Activated CD8-positive, alpha-beta memory T cell treated with anti-CD3 and anti-CD28 coated beads for 4 hours (primary cell): ENCODE data around the gene SLC25A45.

Experiments
- DNase-seq, 2 donors: peaks; one replicate each; pipeline ENCODE4 v3.0.0-alpha.2; 2020; ENCODE audit warnings: low read depth in 2 of 2

SLC25A45 gene

DNA sequence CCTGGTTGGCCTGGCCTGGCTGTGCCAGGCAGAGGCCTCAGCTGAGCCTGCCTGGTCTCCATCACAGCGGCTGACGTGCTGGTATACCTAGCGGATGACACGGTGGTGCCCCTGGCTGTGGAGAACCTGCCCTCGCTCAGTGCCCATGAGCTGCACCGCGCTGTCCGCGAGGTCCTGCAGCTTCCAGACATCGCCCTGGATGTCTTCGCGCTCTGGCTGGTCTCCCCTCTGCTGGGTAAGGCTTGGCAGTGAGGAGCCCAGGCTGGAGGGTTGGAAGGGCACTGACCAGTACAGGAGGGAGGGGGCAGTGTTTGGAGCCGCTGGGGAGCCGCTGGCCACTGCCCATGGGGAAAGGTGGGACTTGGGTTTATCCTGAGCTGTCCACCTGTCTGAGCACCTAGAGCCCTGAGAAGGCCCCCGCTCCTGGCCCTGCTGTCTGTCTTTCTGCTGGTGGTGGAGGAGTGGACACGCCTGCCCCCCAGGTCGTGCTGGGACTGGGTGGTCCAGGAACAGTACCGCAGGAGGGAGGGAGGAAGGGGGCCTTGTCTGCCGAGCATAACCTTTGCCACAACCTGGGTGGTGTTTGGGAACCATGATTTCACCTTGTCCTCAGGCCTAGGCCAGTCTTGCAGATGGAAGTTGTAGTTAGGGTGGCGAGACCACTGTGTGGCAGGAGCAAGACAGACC lies 7.0 kb upstream of the SLC25A45 start:
- DNase-seq: no peak

DNA sequence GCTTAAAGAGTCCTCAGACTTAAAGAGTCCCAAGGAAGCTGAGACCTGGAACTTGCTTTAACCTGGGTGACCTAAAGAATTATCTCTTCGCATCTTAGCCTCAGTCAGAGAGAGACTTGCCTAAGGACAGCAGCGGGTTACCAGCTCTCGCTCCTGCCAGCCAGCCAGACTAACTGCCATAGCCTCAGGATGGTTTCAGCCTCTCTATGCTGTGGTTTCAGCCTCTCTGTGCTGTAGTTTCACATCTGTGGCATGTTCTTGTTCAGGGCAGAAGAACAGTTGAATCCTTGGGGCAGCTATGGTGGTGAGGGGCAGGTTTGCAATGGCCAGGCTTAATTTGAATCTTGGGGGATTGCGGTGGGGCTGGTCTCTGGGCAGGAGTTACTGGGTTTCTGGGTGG lies 6.3 kb upstream of the SLC25A45 start:
- DNase-seq: no peak

- DNase-seq: peak; percentile 76 to 79
These were observed 4.1 kb upstream of the SLC25A45 start, which contains the start of gene FRMD8 for GRCh38 chr11:65386307-65387140. TSS of gene FRMD8 (plus strand) at chr11:65386637. CDS start at chr11:65387037, 400 bp downstream.

DNA sequence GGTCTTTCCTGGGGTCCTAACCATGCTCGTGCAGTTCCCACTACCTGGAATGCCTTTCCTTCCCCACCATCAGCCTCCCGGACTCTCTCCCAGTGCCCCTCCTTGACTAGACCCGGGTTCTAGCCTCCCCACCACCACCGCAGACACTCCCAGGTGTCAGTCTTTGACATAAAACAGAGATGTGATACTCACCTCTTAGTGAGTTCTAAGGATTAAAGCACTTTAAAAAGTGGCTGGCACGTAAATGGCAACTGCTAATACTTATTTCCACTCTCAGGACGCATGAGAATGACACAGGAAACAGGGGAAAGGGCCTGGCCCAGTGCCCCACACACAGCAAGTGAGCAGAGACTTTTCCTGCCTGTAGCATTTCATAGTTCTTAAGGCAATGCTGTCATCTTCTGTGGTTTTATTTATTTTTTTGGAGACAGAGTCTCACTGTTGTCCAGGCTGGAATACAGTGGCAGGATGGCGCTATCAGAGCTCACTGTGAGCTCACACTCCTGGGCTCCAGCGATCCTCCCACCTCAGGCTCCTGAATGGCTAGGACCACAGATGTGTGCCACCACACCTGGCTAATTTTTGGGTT lies 1.9 kb upstream of the SLC25A45 start:
- no peak for DNase-seq

DNA sequence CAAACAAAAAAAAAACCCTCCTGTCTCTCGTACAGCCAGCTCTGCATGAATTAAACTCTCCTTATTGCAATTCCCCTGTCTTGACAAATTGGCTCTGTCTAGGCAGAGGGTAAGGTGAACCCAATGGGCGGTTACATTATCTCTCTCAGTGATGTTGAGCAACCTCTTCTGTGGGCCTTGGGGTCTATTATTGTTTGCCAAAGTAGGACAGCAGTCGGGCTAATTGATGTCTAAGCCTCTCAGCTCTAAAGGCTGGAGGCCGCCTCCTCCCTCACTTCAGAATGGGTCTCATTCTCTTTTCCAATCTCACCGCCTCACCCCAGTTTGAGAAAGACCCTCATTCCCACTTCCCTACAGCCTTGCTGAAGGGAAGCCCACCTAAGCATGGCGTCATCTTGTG lies 1.3 kb upstream of the SLC25A45 start:
- DNase-seq: no peak

DNA sequence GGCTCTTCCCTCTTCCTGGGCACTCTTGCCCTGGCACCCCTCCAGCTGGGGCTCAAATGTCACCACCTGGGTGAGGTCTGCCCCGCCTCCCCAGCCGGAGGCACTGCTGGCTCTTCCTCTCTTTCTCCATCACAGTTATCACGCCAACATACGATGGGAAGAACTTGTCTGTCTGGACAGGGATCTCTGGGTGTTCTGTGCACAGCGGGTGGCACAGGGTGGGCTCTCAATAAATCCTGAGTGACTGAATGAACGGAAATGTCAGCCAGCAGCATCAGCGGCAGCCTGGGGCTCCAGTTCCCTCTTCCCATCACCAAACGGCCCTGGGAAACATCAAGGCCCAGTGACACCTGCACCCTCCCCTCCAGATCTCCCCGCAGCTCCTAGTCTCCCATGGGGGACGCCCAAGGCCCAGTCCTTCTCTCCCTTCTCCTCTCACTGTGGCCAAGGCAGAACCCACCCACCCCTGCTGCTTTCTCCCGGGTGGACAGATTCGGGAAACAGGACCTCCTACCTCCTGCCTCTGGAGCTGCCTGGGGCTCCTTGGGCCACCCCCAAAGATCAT lies 440 bp upstream of the SLC25A45 start:
- no peak for DNase-seq

DNA sequence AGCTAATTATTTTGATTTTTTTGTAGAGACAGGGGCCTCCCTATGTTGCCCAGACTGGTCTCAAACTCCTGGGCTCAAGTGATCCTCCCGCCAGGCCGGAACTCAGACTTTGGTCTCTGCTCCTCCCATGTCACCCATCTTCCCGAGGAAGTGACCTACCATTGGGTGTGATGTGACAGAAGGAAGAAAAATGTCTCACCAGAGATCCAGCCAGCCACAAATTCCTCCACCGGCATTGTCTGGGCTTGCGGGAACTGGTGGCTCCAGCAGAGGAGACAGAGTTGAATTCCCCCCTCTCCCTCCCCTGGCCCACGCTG lies 772 bp downstream of the SLC25A45 start:
- DNase-seq: no peak

DNA sequence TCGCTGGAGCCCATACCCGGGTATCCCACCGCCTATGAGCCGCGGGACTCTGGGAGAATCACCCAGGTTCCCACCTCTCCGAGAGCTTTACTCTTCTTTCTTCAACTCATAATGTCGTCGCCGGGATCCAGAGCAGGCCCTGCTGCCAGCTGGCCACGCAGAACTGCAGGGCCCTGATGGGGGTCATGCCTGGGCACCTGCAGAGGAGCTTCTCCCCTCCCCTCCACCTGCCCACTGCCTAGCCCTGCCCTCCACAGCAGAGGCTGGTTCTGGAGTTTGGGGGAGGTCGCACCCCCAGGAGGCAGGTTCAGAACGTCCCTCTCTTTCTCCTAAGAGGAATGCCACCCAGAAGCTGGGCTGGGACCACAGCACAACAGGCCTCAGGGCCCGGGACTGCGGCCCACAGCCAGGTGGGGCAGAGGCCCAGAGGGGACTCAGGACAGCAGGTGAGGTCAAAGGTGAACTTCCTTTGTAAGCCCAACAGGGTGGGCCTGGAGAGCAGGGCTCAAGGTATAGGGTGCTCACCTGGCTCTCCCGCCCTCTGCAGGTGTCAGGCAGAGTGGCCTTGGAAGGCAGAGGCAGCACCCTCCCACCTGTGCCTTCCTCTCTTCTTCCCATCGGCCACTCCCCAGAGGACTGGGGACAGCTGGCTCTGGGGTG lies 1.9 kb downstream of the SLC25A45 start:
- no peak for DNase-seq

GRCh38 chr11:65379698-65380459 lies 2.6 kb downstream of the SLC25A45 start:
- DNase-seq: no peak

DNA sequence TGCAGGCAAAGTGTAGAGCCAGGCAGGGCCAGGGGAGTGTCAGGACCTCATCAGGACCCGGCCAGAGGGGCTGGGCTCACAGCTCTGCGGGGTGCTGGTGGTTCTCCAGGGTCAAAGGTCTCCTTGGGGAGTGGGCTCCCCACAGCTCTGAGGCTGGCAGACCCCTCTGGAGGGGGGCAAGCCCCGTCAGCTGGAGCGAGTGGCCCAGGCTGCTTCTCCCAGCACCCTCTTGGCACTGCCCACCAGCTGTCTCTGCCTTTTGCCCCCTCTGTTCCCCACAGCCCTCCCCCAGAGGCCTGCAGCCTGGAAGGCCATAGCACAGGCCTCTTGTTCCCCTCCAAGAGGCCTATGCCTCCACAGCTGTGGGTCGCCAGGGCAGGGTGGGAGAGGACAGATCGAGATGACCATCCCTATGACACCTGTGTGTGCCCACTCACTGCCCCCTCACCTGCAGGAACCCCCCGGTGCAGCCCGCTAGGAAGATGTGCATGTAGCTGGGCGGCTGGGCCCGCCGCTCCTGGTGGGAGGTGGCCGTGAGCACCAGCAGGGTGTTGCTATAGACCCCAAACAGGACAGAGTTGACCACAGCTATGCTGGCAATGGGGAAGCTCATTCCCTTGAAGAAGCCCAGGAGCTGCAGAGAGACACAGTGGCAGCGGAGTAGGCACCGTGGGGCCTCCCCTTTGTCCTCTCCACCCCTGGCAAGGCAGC lies 3.4 kb downstream of the SLC25A45 start:
- DNase-seq: no peak

- no peak for DNase-seq
These were observed 4.1 kb downstream of the SLC25A45 start for GRCh38 chr11:65378208-65378927.

DNA sequence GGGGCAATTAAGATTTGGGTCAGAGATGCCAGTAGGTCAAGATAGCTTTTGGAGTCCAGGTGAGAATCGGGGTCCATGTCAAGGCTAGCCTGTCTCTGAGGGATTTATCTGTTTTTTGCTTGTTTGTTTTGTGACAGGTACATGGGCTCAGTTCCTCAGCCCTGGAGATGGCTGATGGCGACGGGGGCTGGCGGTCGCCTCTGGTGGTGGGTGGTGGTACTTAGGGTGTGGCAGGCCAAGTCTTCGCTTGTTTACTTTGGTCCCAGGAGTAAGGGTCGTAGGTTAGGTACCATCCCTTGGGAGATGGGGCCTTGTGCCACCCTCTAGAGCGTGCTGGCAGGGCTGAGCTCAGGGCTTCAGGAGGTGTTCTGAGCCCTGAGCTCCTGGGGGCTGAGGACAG lies 4.7 kb downstream of the SLC25A45 start:
- DNase-seq: no peak

GRCh38 chr11:65377036-65377435 lies 5.4 kb downstream of the SLC25A45 start:
- DNase-seq: no peak

DNA sequence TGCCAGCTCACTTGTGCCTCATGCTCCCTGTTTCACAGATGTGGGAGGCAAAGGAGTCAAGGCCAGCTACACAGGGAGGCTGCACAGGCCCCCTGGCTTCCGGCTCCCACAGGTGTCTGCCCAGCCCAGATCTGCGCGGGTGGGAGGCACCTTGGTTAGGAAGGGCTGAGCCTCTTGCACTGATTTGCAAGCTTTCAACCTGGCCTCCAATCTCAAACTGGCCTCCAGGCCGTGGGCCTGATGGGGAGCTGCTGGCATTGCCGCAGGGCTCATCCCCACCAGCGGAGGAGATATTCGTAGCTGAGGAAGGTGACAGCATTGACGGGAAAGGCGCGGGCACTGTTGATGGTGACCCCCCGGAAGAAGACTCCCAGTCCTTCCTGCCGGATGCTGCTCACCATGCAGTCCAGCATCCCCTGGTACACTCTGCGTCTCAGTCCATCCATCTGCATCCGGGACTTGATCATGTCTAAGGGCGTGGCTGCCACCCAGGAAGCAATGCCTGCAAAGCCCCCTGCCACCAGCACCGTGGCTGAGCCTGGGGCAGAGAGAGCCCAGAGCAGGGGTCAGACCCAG lies 6.2 kb downstream of the SLC25A45 start:
- no peak for DNase-seq

GRCh38 chr11:65375012-65375411 lies 7.4 kb downstream of the SLC25A45 start:
- DNase-seq: no peak

DNA sequence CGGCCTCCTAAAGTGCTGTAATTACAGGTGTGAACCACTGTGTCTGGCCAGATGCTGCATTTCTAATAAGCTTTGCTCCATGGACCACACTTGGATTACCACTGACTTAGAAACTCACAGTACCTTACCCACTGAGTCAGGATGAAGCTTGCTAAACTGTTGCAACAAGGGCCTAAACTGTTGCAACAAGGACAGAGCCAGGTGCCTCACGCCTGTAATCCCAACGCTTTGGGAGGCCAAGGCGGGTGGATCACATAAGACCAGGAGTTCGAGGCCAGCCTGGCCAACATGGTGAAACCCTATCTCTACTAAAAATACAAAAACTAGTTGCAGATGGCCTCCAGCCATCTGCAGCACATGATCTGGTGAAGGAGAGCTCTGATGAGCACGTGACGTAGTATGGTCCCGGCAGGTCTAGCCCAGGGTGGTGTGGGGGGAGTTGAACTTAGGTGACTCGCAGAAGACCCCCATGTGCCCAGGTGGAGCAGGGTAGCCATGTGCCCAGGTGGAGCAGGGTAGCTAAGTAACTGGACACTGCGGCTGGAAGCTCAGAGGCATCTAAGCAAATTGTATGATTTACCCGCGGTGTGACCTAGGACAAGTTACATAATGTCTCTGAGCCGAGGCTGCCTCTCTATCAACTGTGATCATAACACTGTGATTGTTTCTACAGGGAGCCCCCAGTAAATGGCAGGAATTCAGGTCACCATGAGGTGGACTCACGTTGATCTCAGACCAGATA lies 8.4 kb downstream of the SLC25A45 start:
- no peak for DNase-seq

DNA sequence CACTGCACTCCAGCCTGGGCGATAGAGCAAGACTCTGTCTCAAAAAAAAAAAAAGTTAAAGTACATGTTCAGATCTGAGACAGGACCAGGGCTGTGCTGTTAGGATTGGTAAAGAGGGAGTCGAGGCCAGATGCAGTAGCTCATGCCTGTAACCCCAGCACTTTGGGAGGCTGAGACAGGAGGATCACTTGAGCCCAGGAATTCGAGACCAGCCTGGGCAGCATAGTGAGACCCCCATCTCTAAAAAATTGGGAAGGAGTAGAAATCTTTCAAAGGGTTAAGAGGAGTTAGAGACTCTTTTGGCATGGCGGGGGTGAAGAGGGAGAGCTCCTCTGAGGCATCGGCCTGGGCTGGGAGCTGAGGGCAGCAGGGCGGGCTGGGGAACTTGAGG lies 11.8 kb downstream of the SLC25A45 start:
- no peak for DNase-seq

- DNase-seq: no peak
These were observed 16.1 kb downstream of the SLC25A45 start for GRCh38 chr11:65366340-65366773.

DNA sequence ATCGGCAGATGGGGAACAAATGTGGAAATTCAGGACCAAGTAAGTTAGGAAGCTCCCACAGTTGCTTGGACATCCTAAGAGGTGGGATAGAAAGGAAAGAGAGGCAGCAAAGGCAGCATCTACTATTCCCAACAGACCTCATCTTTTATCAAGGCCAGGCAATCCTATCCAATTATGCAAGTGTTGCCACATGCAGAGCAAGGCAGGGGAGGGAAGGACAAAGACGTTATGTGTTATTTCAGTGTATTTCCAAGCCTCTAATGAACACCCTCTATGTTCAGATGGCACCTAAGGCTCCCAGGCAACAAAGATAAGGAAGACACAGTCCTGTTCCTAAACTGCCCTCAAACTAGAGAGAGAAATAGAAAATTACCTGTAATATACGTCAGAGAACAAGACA lies 18.7 kb downstream of the SLC25A45 start:
- no peak for DNase-seq
